Effector CD4-positive, alpha-beta T cell (primary cell): ENCODE measurements around the gene ASPG.
"Not testable (repeated sequence)": the region's sequence is repeated elsewhere in the genome, so short reads cannot be mapped to it uniquely, and the experiment has no call there.

ENCODE experiments used
- DNase-seq: peaks from one replicate; pipeline ENCODE4 v3.0.0-alpha.2; 2020

ASPG gene

DNA sequence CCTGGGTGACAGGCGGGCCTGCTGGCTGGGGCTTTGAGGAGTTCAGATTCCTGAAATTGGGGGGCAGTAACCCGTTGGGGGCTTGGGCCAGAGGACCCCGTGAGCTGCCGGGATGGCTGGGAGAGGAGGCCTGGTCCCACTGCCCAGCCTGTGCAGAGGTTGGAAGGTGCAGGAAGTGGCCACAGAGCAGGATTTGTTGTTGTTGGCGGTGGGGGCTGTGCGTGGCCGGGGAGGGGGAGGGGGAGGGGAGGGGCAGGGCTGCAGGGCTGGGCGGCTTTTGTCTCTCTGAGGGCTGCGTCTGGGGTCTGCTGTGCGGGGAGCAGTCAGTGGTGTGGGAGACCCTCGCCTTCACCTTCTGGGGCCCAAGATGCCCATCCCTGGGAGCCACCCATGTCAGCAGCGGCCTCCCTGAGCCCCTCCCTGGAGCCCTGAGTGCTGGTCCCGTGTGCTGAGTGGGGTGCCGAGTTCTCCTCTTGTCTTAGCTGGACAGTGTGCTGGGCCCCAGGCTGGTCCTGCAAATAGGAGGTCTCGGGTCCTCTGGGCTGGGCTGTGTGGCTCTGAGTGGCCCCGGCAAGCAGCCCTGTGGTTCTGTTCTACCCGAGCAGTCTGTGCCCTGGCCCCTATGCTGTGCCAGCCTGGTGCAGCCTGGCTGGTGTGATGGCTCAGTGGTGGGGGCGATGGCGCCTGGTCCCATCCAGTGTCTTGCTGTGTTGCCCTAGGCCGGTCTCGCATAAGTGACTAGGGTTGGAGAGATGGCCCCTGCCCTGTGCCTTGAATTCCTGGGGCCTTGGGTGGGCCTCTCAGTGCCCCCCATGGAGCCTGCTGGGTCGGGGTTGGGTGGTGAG lies 63.2 kb downstream of the ASPG start:
- no peak for DNase-seq

DNA sequence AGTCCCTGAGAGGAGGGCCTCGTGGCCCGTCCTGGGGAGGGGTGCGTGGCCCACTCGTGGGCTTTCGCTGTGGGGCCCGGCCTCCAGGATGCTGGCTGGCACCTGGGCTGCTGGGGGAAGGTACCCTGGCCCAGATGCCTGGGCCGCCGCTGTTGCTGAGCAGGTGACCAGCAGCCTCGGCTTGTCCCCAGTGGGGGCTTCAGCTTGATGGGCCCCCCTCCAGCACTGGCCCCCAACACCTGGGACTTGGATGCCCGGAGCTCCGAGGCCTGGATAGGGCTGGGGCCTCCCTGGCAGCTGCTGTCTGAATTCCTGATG lies 63.7 kb downstream of the ASPG start:
- DNase-seq = no peak

GRCh38 chr14:104149617-104150135 lies 64.2 kb downstream of the ASPG start:
- no peak for DNase-seq

DNA sequence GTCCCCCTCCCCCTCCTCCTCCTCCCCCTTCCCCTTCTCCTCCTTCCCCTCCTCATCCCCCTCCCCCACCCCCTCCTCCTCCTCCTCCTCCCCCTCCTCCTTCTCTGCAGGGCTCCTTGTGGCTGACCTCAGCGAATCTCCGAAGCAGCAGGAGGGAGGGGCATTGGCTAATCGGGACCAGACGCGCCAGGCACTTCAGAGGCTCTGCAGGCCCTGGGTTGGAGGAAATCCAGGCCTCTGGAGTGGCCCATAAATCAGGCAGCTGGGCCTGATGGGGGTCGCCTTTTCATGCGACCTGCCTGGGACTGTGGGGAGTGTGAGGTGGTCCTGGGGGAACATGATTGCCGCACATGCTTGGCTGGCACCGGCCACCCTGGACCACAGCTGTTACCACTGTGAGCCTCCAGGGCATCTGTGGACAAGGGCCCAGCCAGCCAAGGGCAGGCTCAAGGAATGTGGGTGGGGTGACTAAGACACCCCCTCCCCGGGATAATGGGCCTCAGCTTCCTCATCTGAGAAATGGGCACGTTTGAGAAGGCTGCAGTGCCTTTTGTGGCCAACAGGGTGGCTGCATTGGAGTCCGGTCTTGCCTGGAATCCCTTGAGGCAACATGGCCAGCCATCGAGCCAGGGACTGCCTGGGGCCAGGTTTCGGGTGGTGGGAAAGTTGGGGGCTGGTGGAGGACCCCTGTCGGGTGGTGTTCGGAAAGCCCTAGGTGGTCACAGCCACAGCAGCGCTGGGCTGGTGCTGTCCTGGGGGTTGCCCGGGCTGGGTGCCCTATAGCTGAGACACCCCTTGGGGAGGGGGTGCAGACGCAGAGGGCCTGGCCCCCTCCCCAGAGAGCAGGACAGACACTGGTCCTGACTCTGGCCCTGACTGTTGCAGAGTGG lies 64.9 kb downstream of the ASPG start:
- DNase-seq = no peak

GRCh38 chr14:104151026-104151381 lies 65.5 kb downstream of the ASPG start:
- no peak for DNase-seq

GRCh38 chr14:104151566-104152245 lies 66.2 kb downstream of the ASPG start:
- DNase-seq = no peak

GRCh38 chr14:104152246-104152575 lies 66.7 kb downstream of the ASPG start:
- no peak for DNase-seq

DNA sequence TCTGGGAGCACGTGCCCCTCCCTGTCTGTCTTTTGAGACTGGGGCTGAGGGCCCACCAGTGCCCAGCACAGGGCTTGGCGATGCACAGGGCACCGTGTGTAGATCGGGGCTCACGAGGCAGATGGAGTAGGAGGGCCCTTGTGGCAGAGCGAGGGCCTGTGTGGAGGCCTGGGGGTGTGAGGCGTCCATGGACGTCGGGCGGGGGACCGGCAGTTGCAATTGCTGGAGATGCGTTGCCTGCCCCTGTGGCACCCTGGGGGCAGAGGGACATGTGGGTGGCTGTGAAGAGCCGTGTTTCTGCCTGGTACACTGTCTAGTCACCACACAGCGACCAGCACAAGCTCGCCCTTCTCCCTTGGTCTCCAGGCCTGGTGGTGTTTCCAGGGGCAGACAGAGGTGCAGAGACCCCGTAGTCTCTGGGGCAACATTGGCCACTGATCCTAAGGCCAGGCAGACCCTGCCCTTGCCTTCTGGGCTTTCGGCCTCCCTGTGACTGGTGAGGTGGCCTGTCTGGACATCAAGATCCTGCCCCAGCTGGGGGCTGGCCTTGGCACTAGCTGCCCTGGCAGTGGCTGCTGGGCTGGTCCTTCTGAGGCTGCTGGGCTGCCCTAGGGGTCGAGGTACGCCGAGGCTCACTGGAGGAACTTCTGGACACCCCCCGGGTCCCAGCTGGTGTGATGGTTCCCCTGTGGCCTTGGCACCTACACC lies 67.3 kb downstream of the ASPG start:
- DNase-seq = no peak

- not testable (repeated sequence) for DNase-seq
These were observed 67.9 kb downstream of the ASPG start for GRCh38 chr14:104153394-104153755.

GRCh38 chr14:104154246-104154645 lies 68.7 kb downstream of the ASPG start:
- DNase-seq = no peak

- DNase-seq = no peak
These were observed 70.0 kb downstream of the ASPG start for GRCh38 chr14:104155513-104155912.

- no peak for DNase-seq
These were observed 70.6 kb downstream of the ASPG start for GRCh38 chr14:104156142-104156541.

DNA sequence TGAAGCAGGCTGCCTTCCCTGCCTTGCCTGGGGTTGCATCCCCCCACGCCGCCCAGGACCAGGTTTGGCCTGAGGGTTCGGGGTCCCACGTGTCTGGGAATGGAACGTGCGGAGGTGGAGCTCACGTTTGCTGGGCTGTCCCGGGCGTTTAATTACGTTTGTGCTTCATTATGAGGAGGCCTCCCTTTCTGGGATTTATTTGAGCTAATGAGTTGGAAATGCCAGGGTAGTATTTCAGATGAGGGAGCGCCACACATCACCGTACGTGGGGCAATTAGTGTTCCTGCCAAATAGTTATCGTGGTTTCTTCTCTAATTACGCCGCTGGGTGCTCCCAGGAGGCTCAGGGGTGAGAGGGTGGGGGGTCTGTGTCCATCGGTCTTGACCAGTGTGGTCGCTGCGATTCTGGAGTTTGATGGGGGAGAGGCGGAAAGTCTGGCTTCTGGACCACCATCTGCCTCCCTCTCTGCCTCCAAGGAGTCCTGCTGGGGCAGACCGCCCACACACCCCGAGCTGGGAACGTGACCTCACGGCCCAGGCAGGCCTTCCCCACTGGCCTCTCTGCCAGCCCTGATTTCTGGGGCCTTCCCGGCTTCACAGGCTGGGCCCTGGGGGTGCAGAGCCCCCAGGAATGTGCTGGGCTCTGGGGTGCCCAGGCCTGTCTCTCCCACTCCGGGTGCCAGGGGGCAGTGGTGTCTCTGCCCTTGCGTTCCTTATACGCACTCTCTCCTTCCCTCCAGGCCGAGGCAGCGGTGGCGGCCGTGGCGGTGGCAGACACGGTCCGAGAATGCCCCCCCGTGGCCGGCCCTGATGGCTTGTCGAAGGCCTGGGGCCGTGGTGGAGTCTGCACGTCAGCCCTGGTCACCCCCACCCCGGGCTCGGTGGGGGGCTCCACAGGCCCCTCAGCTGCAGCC lies 71.8 kb downstream of the ASPG start:
- no peak for DNase-seq

GRCh38 chr14:104158827-104159798 lies 73.6 kb downstream of the ASPG start:
- no peak for DNase-seq

- DNase-seq = no peak
These were observed 74.5 kb downstream of the ASPG start for GRCh38 chr14:104159990-104160389.

DNA sequence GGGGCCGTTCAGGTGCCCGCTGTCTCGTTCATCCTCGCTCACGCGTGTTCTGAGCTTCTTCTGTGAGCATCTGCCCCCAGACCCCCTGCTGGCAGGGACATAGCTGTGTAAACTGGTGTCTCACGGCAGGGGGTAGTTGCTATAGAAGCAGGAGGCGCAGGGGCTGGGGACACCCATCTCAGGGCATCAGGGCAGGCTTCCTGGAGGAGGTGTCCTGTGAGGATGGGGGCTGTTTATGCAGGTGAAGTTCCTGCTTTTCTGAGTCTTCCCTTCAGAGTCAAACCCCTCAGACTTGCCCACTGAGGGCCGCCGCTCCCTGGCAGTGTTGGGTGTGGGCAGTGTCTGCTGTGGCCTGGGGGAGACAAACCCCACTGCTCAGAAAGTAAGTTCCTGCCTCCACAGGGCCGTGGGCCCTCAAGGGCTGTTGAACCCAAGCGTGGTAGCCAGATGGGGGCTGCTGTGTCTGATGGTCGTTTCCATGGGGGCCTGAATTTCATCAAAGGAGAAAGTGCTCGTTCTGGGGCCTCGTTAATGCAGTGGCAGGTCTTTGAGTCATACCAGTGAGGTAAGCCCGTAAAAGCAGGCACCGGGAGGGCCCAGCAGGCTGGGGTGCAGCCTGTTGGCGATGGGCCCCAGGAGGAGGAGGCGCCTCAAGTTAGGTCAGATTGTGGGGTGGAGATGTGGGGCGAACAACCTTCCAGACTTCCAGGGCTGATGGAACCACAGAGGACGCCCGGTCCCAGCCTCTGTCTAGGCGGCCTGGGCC lies 76.3 kb downstream of the ASPG start:
- no peak for DNase-seq

DNA sequence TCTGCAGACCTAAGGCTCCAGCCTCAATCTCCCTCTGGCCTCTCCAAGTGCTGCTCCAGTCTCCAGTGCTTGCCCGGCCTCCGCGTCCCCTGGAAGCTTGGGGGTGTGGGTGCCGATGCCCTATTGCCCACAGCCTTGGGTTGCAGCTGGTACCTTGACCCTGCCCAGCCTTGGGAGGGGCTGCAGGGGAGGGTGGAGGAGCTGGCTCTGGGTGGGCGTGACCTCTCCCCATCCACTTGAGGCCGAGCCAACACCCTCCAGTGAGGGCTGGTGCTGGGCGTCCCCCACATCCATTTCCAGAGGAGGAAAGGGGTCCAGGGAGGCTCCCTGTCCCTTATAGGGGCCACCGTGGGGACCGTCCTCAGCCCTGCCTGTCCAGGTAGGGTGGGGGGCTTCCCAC lies 77.0 kb downstream of the ASPG start:
- DNase-seq = no peak

DNA sequence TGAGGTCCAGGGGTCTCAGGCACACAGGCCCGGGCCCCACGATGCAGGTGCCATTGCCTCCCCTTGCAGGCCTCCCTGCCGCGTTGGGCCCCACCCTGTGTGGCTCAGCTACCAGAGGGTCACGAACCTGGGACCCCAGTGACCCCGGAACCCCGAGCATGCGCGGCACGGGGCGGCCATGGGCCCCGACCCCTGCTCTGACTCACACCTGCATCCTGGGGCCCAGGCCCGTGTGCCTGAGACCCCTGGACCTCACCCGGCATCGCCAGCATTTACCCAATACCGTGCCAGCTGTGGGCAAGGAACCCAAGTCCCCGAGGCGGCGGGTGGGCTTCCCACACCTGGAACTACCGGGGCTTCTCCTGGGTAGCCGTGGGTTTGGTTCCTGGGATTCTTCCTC lies 78.0 kb downstream of the ASPG start:
- no peak for DNase-seq

DNA sequence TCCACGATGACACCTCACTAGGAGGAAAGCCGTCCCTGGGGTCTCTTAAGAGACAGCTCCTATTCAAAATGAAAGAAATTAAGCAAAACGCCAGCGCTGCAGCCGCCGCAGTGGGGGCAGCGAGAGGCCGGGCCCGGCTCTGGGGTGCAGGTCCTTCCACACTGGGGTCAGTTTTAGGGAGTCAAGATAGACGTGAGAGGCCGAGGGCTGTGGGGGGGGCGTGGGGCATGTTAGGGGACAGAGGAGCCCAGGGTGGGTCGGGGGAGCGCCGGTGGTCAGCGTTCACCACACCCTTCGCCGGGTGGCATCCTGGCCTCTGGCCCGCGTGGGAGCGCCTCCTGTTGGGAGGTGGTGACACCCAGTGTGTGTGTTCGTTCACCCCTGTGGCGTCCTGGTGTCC lies 78.5 kb downstream of the ASPG start:
- no peak for DNase-seq

GRCh38 chr14:104164512-104164911 lies 79.0 kb downstream of the ASPG start:
- no peak for DNase-seq
